HG03571 (cell line): Measurements from ENCODE around the gene LILRA6.
"Not testable (repeated sequence)": the region's sequence is repeated elsewhere in the genome, so short reads cannot be mapped to it uniquely, and the experiment has no call there.

Experiments
- ATAC-seq: cut with Tn5 transposase; IDR thresholded peaks from one replicate; pipeline ENCODE4 v1.9.1; 2021; ENCODE audit not compliant: unreplicated experiment

The LILRA6 gene

GRCh38 chr19:54233941-54234340 is 8.6 kb downstream of the LILRA6 start:
- ATAC-seq: no peak

GRCh38 chr19:54231077-54231931 is 11.3 kb downstream of the LILRA6 start:
- no peak for ATAC-seq

GRCh38 chr19:54230031-54230430 is 12.6 kb downstream of the LILRA6 start:
- ATAC-seq: no peak

- ATAC-seq: no peak
Observed at GRCh38 chr19:54229146-54229545, 13.4 kb downstream of the LILRA6 start.

- not testable (repeated sequence) for ATAC-seq
Observed at GRCh38 chr19:54224619-54225018, 18.0 kb downstream of the LILRA6 start.

GRCh38 chr19:54223937-54224281 is 18.7 kb downstream of the LILRA6 start:
- not testable (repeated sequence) for ATAC-seq

GRCh38 chr19:54223277-54223936 is 19.2 kb downstream of the LILRA6 start:
- ATAC-seq: not testable (repeated sequence)

- ATAC-seq: not testable (repeated sequence)
Observed at GRCh38 chr19:54222474-54223276, 19.9 kb downstream of the LILRA6 start, which contains the start of gene LILRB3. Gene LILRB3, minus strand, starts transcription at chr19:54223007. Its CDS starts 31 bp downstream, at chr19:54222976.

- not testable (repeated sequence) for ATAC-seq
Observed at GRCh38 chr19:54221947-54222346, 20.6 kb downstream of the LILRA6 start.

GRCh38 chr19:54219702-54220101 is 22.9 kb downstream of the LILRA6 start:
- ATAC-seq: not testable (repeated sequence)

GRCh38 chr19:54218960-54219661 is 23.5 kb downstream of the LILRA6 start:
- ATAC-seq: no peak

GRCh38 chr19:54218259-54218658 is 24.3 kb downstream of the LILRA6 start:
- ATAC-seq: no peak

GRCh38 chr19:54217517-54218247 is 24.9 kb downstream of the LILRA6 start:
- ATAC-seq: not testable (repeated sequence)

GRCh38 chr19:54216869-54217268 is 25.7 kb downstream of the LILRA6 start:
- no peak for ATAC-seq

- not testable (repeated sequence) for ATAC-seq
Observed at GRCh38 chr19:54214734-54215133, 27.9 kb downstream of the LILRA6 start.

GRCh38 chr19:54214217-54214616 is 28.4 kb downstream of the LILRA6 start:
- ATAC-seq: not testable (repeated sequence)

- ATAC-seq: no peak
Observed at GRCh38 chr19:54211235-54211634, 31.4 kb downstream of the LILRA6 start.

- ATAC-seq: no peak
Observed at GRCh38 chr19:54209811-54210494, 32.6 kb downstream of the LILRA6 start.

GRCh38 chr19:54209058-54209810 is 33.4 kb downstream of the LILRA6 start:
- ATAC-seq: no peak
